AG04449 (cell line): ENCODE measurements around the gene SUPT3H.

Experiments used
- CTCF ChIA-PET: fragments of 350-600 bp; formaldehyde crosslinking; extraction: SDS; loops from one replicate; lab custom pipeline; 2021; ENCODE audit warnings: antibody characterized with exemption; lab: Yijun Ruan, JAX
- POLR2A ChIA-PET: fragments of 400-600, 350-600 bp; formaldehyde crosslinking; extraction: SDS; loops from one replicate; lab custom pipeline; 2020; ENCODE audit warnings: antibody characterized with exemption, inconsistent platforms; lab: Yijun Ruan, JAX
- DNase-seq: peaks from one replicate; pipeline ENCODE4 v3.0.0-alpha.2; 2010; ENCODE audit warnings: low read depth, low spot score
- H3K4me3 ChIP-seq: 2 replicates; pipeline ENCODE4 v1.5.1; 2011; ENCODE audit warnings: low read depth, mild to moderate bottlenecking, control low read depth, low read length
- TF ChIP-seq, protein P1 (sequence below): IDR thresholded peaks from one replicate; pipeline ENCODE4 v1.5.1; 2011; ENCODE audit warnings: mild to moderate bottlenecking, moderate library complexity, low read length, control low read depth, inconsistent platforms; ENCODE audit not compliant: insufficient read depth; ENCODE audit errors: missing control alignments

Gene SUPT3H

DNA sequence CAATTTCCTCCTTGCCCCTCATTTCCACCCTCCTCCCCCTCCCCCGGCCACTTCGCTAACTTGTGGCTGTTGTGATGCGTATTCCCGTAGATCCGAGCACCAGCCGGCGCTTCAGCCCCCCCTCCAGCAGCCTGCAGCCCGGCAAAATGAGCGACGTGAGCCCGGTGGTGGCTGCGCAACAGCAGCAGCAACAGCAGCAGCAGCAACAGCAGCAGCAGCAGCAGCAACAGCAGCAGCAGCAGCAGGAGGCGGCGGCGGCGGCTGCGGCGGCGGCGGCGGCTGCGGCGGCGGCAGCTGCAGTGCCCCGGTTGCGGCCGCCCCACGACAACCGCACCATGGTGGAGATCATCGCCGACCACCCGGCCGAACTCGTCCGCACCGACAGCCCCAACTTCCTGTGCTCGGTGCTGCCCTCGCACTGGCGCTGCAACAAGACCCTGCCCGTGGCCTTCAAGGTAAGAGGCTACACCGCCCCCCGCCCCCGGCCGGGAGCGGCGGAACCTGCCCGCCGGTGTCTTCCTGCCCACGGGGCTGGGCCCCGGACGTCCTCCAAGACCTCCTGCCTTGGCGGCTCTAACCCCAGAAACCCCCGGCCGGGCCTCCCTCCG lies 44.9 kb upstream of the SUPT3H start:
- TF ChIP-seq, protein P1, sequence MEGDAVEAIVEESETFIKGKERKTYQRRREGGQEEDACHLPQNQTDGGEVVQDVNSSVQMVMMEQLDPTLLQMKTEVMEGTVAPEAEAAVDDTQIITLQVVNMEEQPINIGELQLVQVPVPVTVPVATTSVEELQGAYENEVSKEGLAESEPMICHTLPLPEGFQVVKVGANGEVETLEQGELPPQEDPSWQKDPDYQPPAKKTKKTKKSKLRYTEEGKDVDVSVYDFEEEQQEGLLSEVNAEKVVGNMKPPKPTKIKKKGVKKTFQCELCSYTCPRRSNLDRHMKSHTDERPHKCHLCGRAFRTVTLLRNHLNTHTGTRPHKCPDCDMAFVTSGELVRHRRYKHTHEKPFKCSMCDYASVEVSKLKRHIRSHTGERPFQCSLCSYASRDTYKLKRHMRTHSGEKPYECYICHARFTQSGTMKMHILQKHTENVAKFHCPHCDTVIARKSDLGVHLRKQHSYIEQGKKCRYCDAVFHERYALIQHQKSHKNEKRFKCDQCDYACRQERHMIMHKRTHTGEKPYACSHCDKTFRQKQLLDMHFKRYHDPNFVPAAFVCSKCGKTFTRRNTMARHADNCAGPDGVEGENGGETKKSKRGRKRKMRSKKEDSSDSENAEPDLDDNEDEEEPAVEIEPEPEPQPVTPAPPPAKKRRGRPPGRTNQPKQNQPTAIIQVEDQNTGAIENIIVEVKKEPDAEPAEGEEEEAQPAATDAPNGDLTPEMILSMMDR, result no peak
- ChIA-PET POLR2A (interaction anchor here (1.2 kb wide), 1 partner anchor 292 kb away, joined by 8 read pairs; no protein-coding TSS in a partner anchor), CTCF (interaction anchor here (0.8 to 3.2 kb wide), 6 partner anchors 15 to 792 kb away, joined by 3 to 27 read pairs (median 6); no protein-coding TSS in a partner anchor)
- peak overlapping the region; percentile 96 for H3K4me3 ChIP-seq
- DNase-seq, result no peak

DNA sequence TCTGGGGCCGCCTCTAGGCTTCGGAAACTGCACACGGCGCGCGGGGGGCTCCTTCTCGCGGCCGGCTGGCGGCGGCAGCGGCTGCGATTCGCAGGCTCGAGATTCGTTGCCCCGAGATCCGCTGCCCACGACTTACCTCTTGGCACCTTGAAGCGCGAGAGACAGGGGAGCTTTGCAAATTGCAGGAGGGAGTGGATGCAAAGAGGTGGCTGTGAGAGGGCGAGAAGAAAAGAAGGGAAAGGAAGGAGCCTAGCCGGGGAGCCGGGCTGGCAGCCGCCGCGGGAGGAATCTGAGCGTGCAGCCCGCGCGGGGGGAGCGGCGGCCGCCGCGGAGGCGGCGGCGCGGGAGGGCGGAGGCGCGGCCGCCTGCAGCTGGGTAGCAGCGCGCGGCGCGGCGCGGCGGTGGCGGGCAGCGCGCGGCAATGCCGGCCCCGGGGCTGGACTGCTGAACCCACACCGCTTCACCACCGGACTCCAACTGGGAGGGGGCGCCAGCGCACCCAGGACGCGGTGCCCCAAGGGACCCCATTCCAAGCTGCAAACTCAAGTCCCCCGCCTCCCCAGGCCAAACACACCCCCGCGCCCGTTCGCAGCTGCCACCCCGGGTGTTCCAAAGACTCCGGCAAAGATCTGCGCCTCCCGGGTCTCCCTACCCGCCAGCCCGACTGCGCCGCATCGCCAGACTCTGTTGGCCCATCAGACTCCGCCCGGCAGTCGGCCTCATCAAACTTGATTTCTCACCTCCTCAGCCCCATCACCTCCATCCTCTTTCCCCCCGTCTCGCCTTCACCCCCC lies 44.2 kb upstream of the SUPT3H start:
- ChIA-PET CTCF (interaction anchor here (0.8 to 3.2 kb wide), 9 partner anchors 16 to 946 kb away, joined by 3 to 27 read pairs (median 5); no protein-coding TSS in a partner anchor), POLR2A (interaction anchor here (0.6 to 1.4 kb wide), 3 partner anchors 44 to 371 kb away, joined by 4 to 8 read pairs (median 5); partner anchors contain the start of gene SUPT3H)
- peak overlapping the region; percentile 96 for H3K4me3 ChIP-seq
- DNase-seq, result no peak
- TF ChIP-seq, protein P1, result peak; percentile 55

DNA sequence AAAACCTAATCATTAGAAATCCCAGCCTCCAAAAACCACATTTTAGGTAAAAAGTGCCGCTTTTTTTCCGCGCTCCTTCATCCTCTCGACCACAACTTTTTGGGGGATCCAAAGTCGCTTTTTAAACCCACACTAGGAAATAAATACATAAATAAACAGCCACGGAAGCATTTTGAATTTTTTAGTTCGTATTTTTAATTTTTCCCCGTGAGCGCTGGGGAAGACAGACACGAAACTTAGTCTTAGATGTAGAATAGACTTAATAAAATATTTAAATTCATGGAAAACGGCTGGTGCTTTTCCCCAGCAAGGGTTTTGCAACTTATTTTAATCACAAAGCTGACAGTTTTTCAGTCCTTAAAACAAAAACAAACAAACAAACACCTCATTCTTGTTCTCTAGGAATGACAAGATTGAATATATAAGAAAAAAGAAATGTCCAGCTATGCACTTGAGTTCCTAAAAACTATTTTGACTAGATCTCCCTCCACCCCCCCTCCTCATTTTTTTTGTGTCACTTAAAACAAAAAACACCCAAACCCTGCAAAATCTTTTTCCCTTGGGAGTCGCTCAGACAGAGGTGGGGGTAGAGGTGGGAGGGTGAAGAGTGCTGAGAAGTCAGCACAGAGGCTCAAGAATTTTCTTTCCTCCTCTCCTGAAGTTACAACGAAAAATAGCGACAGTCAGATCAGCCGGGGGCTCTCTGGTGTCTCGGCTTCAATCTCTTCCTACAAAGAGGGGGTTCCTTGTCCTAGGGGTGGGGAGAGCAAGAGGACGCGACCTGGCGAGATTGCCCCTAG lies 43.4 kb upstream of the SUPT3H start:
- CTCF ChIA-PET, result interaction anchor here (1.0 to 3.2 kb wide), 9 partner anchors 16 to 945 kb away, joined by 3 to 27 read pairs (median 5); no protein-coding TSS in a partner anchor
- DNase-seq, result no peak
- peak overlapping the region; percentile 96 for H3K4me3 ChIP-seq
- POLR2A ChIA-PET, result interaction anchor here (0.6 to 1.4 kb wide), 3 partner anchors 43 to 370 kb away, joined by 4 to 8 read pairs (median 5); partner anchors contain the start of gene SUPT3H
- TF ChIP-seq, protein P1, result no peak

DNA sequence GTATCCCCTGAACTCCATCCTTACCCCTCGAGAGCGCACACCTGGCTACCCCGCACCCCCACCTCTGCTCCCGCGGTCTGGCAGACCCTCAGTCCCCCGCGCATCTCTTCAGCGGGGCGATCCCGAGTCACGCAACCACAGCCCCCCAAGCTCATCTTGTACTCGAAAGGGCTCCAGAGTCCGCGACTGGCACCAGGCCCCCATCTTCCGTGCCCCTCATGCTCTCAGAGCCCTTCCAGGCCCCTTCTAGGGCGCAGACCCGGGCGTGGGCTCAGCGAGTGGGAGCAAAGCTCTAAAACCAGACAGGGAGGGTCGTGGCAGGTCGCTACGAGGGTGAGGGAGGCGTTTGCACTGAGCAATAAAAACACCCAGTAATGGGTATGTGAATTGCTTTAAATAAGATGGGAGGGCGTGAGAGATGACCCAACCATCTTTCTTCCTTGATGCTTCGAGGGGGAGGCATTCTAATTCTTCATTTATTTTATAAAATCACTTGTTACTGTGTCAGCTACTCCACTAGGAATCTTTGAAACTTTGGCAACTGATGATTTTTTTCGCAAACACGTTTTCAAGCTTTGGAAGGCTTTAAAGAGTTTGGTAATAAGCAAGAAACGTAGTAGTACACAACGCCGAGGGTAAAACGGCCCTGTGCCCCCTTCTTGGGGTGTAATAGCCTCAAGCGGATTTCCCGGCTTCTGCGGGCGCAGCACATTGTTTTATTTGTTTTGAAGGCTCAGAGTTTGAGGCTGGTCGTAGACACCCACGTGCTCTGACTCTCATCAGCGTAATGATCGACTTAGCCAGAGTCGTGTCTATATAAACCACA lies 42.6 kb upstream of the SUPT3H start:
- H3K4me3 ChIP-seq, result peak overlapping the region; percentile 96
- TF ChIP-seq, protein P1, result no peak

DNA sequence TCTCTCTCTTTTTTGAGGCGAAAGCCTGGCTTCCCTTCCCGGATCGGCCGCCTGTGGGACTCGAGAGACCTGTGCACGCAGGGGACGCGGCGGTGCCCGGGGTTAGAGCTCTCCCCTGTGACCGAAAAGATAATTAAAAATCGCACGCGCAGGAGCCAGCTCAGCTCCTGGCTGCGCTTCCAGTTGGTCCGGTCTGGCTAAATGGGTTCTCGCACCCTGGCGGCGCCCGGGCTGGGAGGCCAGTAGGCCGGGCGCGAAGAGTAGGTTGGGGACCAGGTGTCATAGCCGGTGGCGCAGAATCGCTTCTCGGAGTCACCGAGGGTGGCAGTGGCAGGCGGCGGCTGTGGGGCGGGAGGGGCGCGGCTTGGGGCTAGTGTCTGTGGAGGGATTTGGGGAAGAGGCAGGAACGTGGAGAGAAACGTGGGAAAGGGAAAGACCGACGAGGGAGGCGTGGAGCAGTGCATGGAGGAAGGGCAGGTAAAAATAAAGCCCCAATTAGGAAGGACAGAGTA lies 41.9 kb upstream of the SUPT3H start:
- H3K4me3 ChIP-seq, result peak overlapping the region; percentile 96
- TF ChIP-seq, protein P1, result peak; percentile 17
- CTCF ChIA-PET, result interaction anchor here (1.0 to 3.2 kb wide), 4 partner anchors 15 to 944 kb away, joined by 3 to 27 read pairs (median 8); partner anchors contain the start of gene SUPT3H
- POLR2A ChIA-PET, result no interaction called here
- DNase-seq, result no peak

More for the DNA sequence above, 42.6 kb upstream of the SUPT3H start:
- DNase-seq, result no peak
- CTCF ChIA-PET, result interaction anchor here (1.0 to 3.2 kb wide), 6 partner anchors 15 to 945 kb away, joined by 3 to 27 read pairs (median 8); partner anchors contain the start of gene SUPT3H
- POLR2A ChIA-PET, result interaction anchor here (1.4 kb wide), 1 partner anchor 42 kb away, joined by 5 read pairs; the partner anchor contains the start of gene SUPT3H
